Adrenal gland (tissue), 12 donors: ENCODE measurements around the gene SLC35D1. TPM values are rescaled to one million over a fixed set of nuclear protein-coding genes. Genes with fewer than 3 reads are reported as not detected.
"Not testable (repeated sequence)": the region's sequence is repeated elsewhere in the genome, so short reads cannot be mapped to it uniquely, and the experiment has no call there.

Experiments
- DNase-seq, 7 donors: peaks; one replicate each; pipeline ENCODE4 v3.0.0-alpha.2; 2019 to 2020
- H3K27ac ChIP-seq, 5 donors: fragments of 200-600 bp; sonication (generic) in 4 of 5; 1 replicate in 3 of 5; 2 replicates in 2 of 5; pipeline versions ENCODE4 v1.5.1 to v1.8.0; 2016 to 2020; ENCODE audit warnings: mild to moderate bottlenecking in 1 of 5
- H3K27me3 ChIP-seq: fragments of 200-600 bp; 2 replicates; pipeline ENCODE4 v1.8.0; 2021
- H3K36me3 ChIP-seq, 2 donors: fragments of 200-600 bp; replicated peaks in 1 of 2; 1 replicate in 1 of 2; 2 replicates in 1 of 2; pipeline versions ENCODE4 v1.5.1 to v1.8.0; 2018 to 2022
- H3K4me1 ChIP-seq, 2 donors: fragments of 200-600 bp; replicated peaks in 1 of 2; 1 replicate in 1 of 2; 2 replicates in 1 of 2; pipeline versions ENCODE4 v1.5.1 to v1.8.0; 2018 to 2021
- H3K4me3 ChIP-seq, 4 donors: fragments of 200-600 bp; sonication (generic) in 3 of 4; one replicate each; pipeline ENCODE4 v1.5.1; 2016 to 2018
- H3K9me3 ChIP-seq, 3 donors: fragments of 200-600 bp; sonication (generic) in 1 of 3; replicated peaks in 1 of 3; 1 replicate in 2 of 3; 2 replicates in 1 of 3; pipeline versions ENCODE4 v1.5.1 to v1.8.0; 2016 to 2021
- POLR2A ChIP-seq, 2 donors: fragments of 450-650 bp; IDR thresholded peaks; one replicate each; pipeline ENCODE4 v1.6.1; 2017; ENCODE audit warnings: antibody characterized with exemption in 2 of 2, mild to moderate bottlenecking in 2 of 2, moderate library complexity in 1 of 2
- WGBS, 4 donors: extraction: QIAGEN DNeasy Blood & Tissue Kit in 2 of 4; methylation state at CpG; one replicate each; pipeline versions ENCODE4 v1.1.5 to v1.1.7; 2013 to 2017; 5-methylcytosine and 5-hydroxymethylcytosine counted together
- intact Hi-C, 2 donors: fragments of 100-400 bp; cut with DNase I; formaldehyde crosslinking; loops; one replicate each; pipeline versions ENCODE4 v1.14.1 to v1.15.0; 2022 to 2023
- polyA plus RNA-seq, 3 donors: library from polyadenylated mRNA; stranded (reverse); fragments of 200-250 nt in 2 of 3; fragments of 350-450 nt in 1 of 3; fragmentation: Illumina TruSeq in 1 of 3; extraction: RNeasy Lipid Tissue Mini Kit (QIAGEN cat#74804) in 1 of 3; gene quantifications; one replicate each; pipeline ENCODE4 v1.2.3, GENCODE V29; 2013 to 2014
- total RNA-seq, 9 donors: library from RNA; depleted of rRNA in 4 of 9; stranded (reverse); fragments of >200 nt in 4 of 9; fragments of 120-200 nt in 1 of 9; fragmentation: NEBNext Ultra II Directional in 1 of 9; extraction: Animal tissue kit (Norgen Biotek cat#: 25700) in 1 of 9; gene quantifications; one replicate each; pipeline versions ENCODE4 v1.1.0 to v1.2.4, GENCODE V29; 2013 to 2023
- TF ChIP-seq, protein P1 (sequence below), 6 experiments: fragments of 450-650 bp in 4 of 6; fragments of 200-600 bp in 2 of 6; sonication (generic) in 1 of 6; IDR thresholded peaks; 1 replicate in 5 of 6; 2 replicates in 1 of 6; pipeline versions ENCODE4 v1.5.1 to v1.8.0; 2016 to 2021; ENCODE audit warnings: antibody characterized with exemption in 6 of 6, mild to moderate bottlenecking in 2 of 6, moderate library complexity in 1 of 6
- donor health status: healthy with polysubstance abuse.
- donor health status: Bipolar disorder and iron deficiency.
- donor health status: DM: yes; HTN: yes; CAD: no.
- donor health status: DM: no; HTN: no; CAD: no.
- donor health status: DM: no; HTN: no; CAD: no.
- donor health status: DM: yes; HTN: yes; CAD: no.

Gene SLC35D1
- total and polyA plus RNA-seq, 12 donors, result 1.9 to 34.7 (median 13.7) TPM

DNA sequence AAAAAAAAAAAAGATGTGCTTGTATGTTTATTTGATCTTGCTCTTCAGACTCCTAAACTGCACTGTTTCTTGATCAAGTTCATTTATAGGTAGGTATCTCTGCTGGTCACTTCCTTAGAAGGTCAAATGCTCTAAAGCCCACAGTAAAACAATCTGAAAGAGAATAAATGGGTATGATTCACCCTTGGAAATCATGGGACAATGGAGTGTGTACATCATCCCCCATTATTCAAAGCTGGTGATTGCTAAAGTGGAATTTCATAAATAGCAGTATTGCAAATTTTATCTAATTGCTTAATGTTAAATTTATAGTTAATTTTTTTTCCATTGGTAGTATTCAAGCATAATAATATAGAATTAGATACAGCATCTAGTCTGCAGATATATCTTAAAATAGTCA lies 75.7 kb downstream of the SLC35D1 start:
- intact Hi-C loops, result no loop called here
- no peak overlapping the region for H3K27ac ChIP-seq

DNA sequence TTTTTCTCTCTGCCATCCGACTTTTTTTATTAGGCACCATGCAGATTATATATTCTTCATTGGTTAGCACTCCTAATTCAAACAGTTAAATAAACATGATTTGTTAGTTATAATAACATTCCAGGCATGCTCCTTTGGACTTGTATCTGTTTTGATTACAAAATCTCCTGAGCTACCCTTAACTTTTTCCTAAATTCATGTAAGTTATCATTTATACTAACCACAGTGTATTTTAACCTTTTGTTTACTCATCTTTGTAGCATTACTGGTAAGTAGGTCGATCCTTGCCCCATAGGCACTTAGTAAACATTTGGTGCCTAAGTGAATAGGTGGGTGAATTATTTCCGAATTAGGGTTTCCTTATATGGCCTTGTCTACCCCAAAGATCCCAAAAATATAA lies 85.4 kb downstream of the SLC35D1 start:
- WGBS, 4 donors, result 69 to 90% (median 82%) methylated on average over 3 of the region's 3 CpGs
- H3K4me3 ChIP-seq, result no peak overlapping the region

More for the DNA sequence above, 75.7 kb downstream of the SLC35D1 start:
- peaks cover 0 to 36% of the 10 kb centered on the region in 2 donors for H3K4me1 ChIP-seq
- H3K36me3 ChIP-seq, result peaks cover 0 to 40% of the 10 kb centered on the region in 2 donors
- no peak overlapping the region for H3K4me3 ChIP-seq
- no peaks in the 10 kb centered on the region for H3K9me3 ChIP-seq
- TF ChIP-seq, protein P1, sequence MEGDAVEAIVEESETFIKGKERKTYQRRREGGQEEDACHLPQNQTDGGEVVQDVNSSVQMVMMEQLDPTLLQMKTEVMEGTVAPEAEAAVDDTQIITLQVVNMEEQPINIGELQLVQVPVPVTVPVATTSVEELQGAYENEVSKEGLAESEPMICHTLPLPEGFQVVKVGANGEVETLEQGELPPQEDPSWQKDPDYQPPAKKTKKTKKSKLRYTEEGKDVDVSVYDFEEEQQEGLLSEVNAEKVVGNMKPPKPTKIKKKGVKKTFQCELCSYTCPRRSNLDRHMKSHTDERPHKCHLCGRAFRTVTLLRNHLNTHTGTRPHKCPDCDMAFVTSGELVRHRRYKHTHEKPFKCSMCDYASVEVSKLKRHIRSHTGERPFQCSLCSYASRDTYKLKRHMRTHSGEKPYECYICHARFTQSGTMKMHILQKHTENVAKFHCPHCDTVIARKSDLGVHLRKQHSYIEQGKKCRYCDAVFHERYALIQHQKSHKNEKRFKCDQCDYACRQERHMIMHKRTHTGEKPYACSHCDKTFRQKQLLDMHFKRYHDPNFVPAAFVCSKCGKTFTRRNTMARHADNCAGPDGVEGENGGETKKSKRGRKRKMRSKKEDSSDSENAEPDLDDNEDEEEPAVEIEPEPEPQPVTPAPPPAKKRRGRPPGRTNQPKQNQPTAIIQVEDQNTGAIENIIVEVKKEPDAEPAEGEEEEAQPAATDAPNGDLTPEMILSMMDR (IDR thresholded peaks at IDR 0.05), result no peak
- TF ChIP-seq POLR2A (IDR thresholded peaks at IDR 0.05), result no peak
- no peak for DNase-seq
- H3K27me3 ChIP-seq, result no peaks in the 10 kb centered on the region

DNA sequence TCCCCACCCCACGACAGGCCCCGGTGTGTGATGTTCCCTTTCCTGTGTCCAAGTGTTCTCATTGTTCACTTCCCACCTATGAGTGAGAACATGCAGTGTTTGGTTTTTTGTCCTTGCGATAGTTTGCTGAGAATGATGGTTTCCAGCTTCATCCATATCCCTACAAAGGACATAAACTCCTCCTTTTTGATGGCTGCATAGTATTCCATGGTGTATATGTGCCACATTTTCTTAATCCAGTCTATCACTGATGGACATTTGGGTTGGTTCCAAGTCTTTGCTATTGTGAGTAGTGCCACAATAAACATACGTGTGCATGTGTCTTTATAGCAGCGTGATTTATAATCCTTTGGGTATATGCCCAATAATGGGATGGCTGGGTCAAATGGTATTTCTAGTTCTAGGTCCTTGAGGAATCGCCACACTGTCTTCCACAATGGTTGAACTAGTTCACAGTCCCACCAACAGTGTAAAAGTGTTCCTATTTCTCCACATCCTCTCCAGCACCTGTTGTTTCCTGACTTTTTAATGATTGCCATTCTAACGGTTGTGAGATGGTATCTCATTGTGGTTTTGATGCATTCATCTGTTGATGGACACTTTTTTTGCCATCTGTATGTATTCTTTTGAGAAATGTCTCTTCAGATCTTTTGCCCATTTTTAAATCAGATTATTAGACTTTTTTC lies 87.6 kb downstream of the SLC35D1 start:
- WGBS, 4 donors, result 93 to 95% (median 94%) methylated on average over 5 to 7 of the region's 7 CpGs
- H3K9me3 ChIP-seq, intact Hi-C loops, DNase-seq, H3K4me3 ChIP-seq, H3K4me1 ChIP-seq, H3K27ac ChIP-seq, H3K27me3 ChIP-seq: not testable (repeated sequence)
- peaks cover 0 to 59% of the 10 kb centered on the region in 2 donors for H3K36me3 ChIP-seq

More for the DNA sequence above, 85.4 kb downstream of the SLC35D1 start:
- peaks cover 0 to 2% of the 10 kb centered on the region in 2 donors for H3K4me1 ChIP-seq
- H3K27me3 ChIP-seq, result no peaks in the 10 kb centered on the region
- TF ChIP-seq, protein P1 (IDR thresholded peaks at IDR 0.05), result no peak
- no peak for TF ChIP-seq POLR2A (IDR thresholded peaks at IDR 0.05)
- no peaks in the 10 kb centered on the region for H3K9me3 ChIP-seq
- peaks cover 0 to 53% of the 10 kb centered on the region in 2 donors for H3K36me3 ChIP-seq
- no peak for DNase-seq
- intact Hi-C loops, result no loop called here
- H3K27ac ChIP-seq, result no peak overlapping the region

- no peak for TF ChIP-seq POLR2A (IDR thresholded peaks at IDR 0.05)
- TF ChIP-seq, protein P1 (IDR thresholded peaks at IDR 0.05), result no peak
- no peak overlapping the region for H3K27ac ChIP-seq
- no peaks in the 10 kb centered on the region for H3K27me3 ChIP-seq
- H3K9me3 ChIP-seq, result no peaks in the 10 kb centered on the region
- H3K36me3 ChIP-seq, result peaks cover 0 to 40% of the 10 kb centered on the region in 2 donors
- no peak overlapping the region for H3K4me3 ChIP-seq
- no peaks in the 10 kb centered on the region for H3K4me1 ChIP-seq
- WGBS, 4 donors, result 94 to 97% (median 95%) methylated on average over 3 of the region's 3 CpGs
- no peak for DNase-seq
- intact Hi-C loops, result no loop called here
These were observed 96.0 kb downstream of the SLC35D1 start for GRCh38 chr1:66957938-66958337.

- TF ChIP-seq POLR2A (IDR thresholded peaks at IDR 0.05), result no peak
- TF ChIP-seq, protein P1 (IDR thresholded peaks at IDR 0.05), result no peak
- Histone ChIP-seq H3K4me1 (no peaks in the 10 kb centered on the region), H3K9me3 (no peaks in the 10 kb centered on the region), H3K27ac (peak overlapping the region in 2 of 5 donors; percentile 21 to 42), H3K4me3 (no peak overlapping the region), H3K36me3 (peaks cover 0 to 27% of the 10 kb centered on the region in 2 donors), H3K27me3 (no peaks in the 10 kb centered on the region)
- DNase-seq, result no peak
- intact Hi-C loops, result no loop called here
- WGBS, 4 donors, result 80 to 91% (median 89%) methylated on average over 4 of the region's 4 CpGs
These were observed 99.7 kb downstream of the SLC35D1 start for GRCh38 chr1:66954208-66954607.
